Activated naive CD4-positive, alpha-beta T cell treated with anti-CD3 and anti-CD28 coated beads, Interleukin-2, amount 10 ng/mL, durations not matched to agents 7 days and 5 days (primary cell): Measurements from ENCODE around the gene TEX2.

Source experiments
- CTCF ChIA-PET: fragments of 350-600 bp; sonication (Branson Sonifier 250); formaldehyde crosslinking; loops from one replicate; lab custom pipeline; 2021; ENCODE audit warnings: antibody characterized with exemption; lab: Charles Lee
- DNase-seq: peaks from one replicate; pipeline ENCODE4 v3.0.0-alpha.2; 2020
- H3K27ac Mint-ChIP-seq: one replicate; pipeline ENCODE4 v1.8.0; 2021; ENCODE audit warnings: mild to moderate bottlenecking, moderate library complexity, mixed read lengths
- H3K27me3 Mint-ChIP-seq: one replicate; pipeline ENCODE4 v1.8.0; 2021; ENCODE audit warnings: mild to moderate bottlenecking, mixed read lengths
- H3K36me3 Mint-ChIP-seq: one replicate; pipeline ENCODE4 v1.8.0; 2021; ENCODE audit warnings: mixed read lengths
- H3K4me1 Mint-ChIP-seq: one replicate; pipeline ENCODE4 v1.8.0; 2021; ENCODE audit warnings: mixed read lengths
- H3K4me3 Mint-ChIP-seq: one replicate; pipeline ENCODE4 v1.8.0; 2021; ENCODE audit warnings: mild to moderate bottlenecking, moderate library complexity, mixed read lengths
- H3K9me3 Mint-ChIP-seq: one replicate; pipeline ENCODE4 v1.8.0; 2021; ENCODE audit warnings: mixed read lengths

TEX2 gene

GRCh38 chr17:64256913-64257807 is 5.9 kb downstream of the TEX2 start:
- H3K4me3 Mint-ChIP-seq = no peak overlapping the region

GRCh38 chr17:64255764-64256163 is 7.3 kb downstream of the TEX2 start:
- H3K4me1 Mint-ChIP-seq = peaks cover 4% of the 10 kb centered on the region
- CTCF ChIA-PET = no interaction called here
- H3K27me3 Mint-ChIP-seq = no peaks in the 10 kb centered on the region
- no peak overlapping the region for H3K27ac Mint-ChIP-seq
- DNase-seq = no peak
- no peaks in the 10 kb centered on the region for H3K36me3 Mint-ChIP-seq
- no peak overlapping the region for H3K4me3 Mint-ChIP-seq
- H3K9me3 Mint-ChIP-seq = no peaks in the 10 kb centered on the region

More at GRCh38 chr17:64256913-64257807, 5.9 kb downstream of the TEX2 start:
- Mint-ChIP-seq H3K36me3 (peaks cover 1% of the 10 kb centered on the region), H3K27ac (no peak overlapping the region), H3K4me1 (peaks cover 17% of the 10 kb centered on the region), H3K9me3 (no peaks in the 10 kb centered on the region), H3K27me3 (no peaks in the 10 kb centered on the region)
- CTCF ChIA-PET = no interaction called here
- no peak for DNase-seq

DNA sequence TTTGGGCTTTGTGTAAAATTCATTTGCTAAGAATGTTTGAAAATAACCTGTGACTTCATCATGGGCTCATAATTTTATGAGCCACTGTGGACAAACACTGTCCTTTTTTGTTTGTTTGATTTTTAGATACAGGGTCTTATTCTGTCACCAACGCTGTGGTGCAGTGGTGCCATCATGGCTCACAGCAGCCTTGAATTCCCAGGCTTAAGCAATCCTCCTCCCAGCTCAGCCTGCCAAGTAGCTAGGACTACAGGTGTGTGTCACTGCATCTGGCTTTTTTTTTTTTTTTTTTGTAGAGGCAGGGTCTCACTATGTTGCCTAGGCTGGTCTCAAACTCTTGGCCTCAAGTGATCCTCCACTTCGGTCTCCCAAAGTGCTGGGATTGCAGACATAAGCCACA is 8.3 kb downstream of the TEX2 start:
- H3K4me1 Mint-ChIP-seq = no peaks in the 10 kb centered on the region
- DNase-seq = no peak
- no peaks in the 10 kb centered on the region for H3K9me3 Mint-ChIP-seq
- no peak overlapping the region for H3K4me3 Mint-ChIP-seq
- H3K27ac Mint-ChIP-seq = no peak overlapping the region
- no peaks in the 10 kb centered on the region for H3K36me3 Mint-ChIP-seq
- CTCF ChIA-PET = interaction anchor here (1.4 kb wide), 1 partner anchor 18 kb away, joined by 4 read pairs; no protein-coding TSS in a partner anchor
- no peaks in the 10 kb centered on the region for H3K27me3 Mint-ChIP-seq

GRCh38 chr17:64253470-64253869 is 9.6 kb downstream of the TEX2 start:
- no peak for DNase-seq
- Mint-ChIP-seq H3K9me3 (no peaks in the 10 kb centered on the region), H3K36me3 (no peaks in the 10 kb centered on the region), H3K4me1 (no peaks in the 10 kb centered on the region), H3K27me3 (no peaks in the 10 kb centered on the region), H3K27ac (no peak overlapping the region), H3K4me3 (no peak overlapping the region)
- CTCF ChIA-PET = interaction anchor here (1.4 kb wide), 1 partner anchor 17 kb away, joined by 4 read pairs; no protein-coding TSS in a partner anchor

GRCh38 chr17:64252831-64253230 is 10.2 kb downstream of the TEX2 start:
- Mint-ChIP-seq H3K27me3 (no peaks in the 10 kb centered on the region), H3K4me1 (no peaks in the 10 kb centered on the region), H3K27ac (no peak overlapping the region), H3K9me3 (no peaks in the 10 kb centered on the region), H3K36me3 (no peaks in the 10 kb centered on the region), H3K4me3 (no peak overlapping the region)
- no peak for DNase-seq
- CTCF ChIA-PET = no interaction called here

DNA sequence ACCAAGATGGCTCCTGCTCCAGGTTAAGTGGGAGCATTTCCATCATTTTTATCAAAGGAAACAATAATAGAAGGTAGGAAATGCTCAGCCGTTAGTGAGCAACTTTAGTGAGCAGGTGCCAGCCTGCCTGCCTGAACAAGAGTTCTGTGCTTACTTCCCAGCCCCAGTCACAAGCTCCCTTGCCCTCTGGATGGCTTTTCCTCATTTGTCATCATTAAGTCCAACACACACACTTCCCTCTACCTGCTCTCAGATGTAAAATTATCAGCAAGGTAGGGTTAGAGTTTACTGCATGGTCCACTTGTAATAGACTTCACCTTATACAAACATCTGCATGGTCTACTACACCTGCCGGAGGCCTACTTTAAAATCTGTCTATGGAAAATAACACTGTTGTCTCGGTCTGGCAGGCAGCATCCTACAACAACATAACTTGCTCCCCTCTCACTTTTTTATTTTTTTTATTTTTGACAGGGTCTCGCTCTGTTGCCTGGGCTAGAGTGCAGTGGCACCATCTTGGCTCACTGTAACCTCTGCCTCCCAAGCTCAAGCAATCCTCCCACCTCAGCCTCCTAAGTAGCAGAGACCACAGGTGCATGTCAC is 12.7 kb downstream of the TEX2 start:
- CTCF ChIA-PET = no interaction called here
- Mint-ChIP-seq H3K4me1 (no peaks in the 10 kb centered on the region), H3K27me3 (no peaks in the 10 kb centered on the region), H3K36me3 (no peaks in the 10 kb centered on the region), H3K4me3 (no peak overlapping the region), H3K9me3 (no peaks in the 10 kb centered on the region), H3K27ac (no peak overlapping the region)
- DNase-seq = no peak

GRCh38 chr17:64247836-64248235 is 15.2 kb downstream of the TEX2 start:
- no peak overlapping the region for H3K27ac Mint-ChIP-seq
- H3K4me1 Mint-ChIP-seq = no peaks in the 10 kb centered on the region
- H3K9me3 Mint-ChIP-seq = no peaks in the 10 kb centered on the region
- H3K4me3 Mint-ChIP-seq = no peak overlapping the region
- H3K27me3 Mint-ChIP-seq = no peaks in the 10 kb centered on the region
- no peaks in the 10 kb centered on the region for H3K36me3 Mint-ChIP-seq
- DNase-seq = no peak
- CTCF ChIA-PET = no interaction called here

DNA sequence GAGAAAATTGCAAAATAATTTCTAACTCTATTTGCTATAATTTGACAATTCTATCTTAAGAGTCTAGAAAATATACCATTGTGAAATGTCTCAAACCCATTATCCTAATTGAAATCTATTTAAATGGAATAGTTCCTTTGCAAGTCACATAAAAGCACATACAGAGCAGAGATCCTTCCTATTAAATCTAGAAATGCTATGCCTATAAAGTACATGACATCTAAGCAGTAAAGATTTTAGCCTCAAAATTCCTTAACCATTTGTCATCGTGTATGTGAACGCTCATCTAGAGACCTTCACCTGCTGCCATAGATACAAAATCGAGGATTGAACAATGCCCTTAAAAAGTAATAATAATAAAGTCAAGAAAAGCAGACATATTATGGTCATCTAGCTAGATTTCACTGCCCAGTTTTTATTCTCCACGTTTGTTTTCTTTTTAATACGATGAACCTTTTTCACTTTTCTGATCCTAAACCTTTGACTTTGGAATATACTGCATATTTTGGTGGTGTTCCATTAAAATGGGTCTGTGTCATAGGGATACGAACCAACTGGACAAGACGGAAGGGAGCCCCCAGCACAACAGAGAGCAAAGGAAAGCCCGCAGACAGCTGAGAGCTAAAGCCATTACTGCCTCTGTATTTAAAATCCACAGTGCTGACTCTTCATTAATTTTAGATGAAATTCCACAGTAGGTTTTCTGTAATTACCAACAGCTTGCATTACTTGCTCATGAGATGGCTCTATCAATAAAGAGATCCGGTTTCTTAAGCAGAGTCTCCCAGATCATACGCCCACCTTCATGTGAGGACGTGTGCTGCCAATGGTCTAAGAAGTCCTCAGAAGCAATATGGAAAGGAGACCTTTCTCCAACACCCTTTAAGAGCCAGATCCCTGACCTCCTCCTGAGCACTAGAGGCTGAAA is 17.6 kb downstream of the TEX2 start:
- no peak overlapping the region for H3K27ac Mint-ChIP-seq

DNA sequence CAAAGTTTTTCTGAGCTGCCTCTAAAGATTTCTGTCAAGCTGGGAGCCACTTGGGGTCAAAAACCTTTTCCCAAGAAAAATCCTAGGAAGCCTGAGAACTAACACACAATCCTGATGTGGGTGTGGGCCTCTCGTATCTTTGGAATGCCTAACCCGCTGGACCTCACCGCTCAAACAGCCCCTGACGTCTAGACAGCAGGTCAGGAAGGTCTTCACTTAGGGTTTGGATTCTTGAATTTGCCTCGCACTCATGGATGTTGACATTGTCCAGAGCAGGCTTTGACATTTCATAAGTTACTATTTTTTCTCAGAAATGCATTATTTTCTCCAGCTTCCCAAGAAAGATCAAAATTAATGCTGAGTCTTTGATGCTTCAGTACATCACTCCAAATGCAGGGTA is 18.9 kb downstream of the TEX2 start:
- CTCF ChIA-PET = no interaction called here
- H3K36me3 Mint-ChIP-seq = no peaks in the 10 kb centered on the region

More for the DNA sequence above, 17.6 kb downstream of the TEX2 start:
- no peaks in the 10 kb centered on the region for H3K36me3 Mint-ChIP-seq
- CTCF ChIA-PET = interaction anchor here (0.6 kb wide), 1 partner anchor 176 kb away, joined by 3 read pairs; no protein-coding TSS in a partner anchor
- no peaks in the 10 kb centered on the region for H3K4me1 Mint-ChIP-seq
- no peaks in the 10 kb centered on the region for H3K9me3 Mint-ChIP-seq
- no peaks in the 10 kb centered on the region for H3K27me3 Mint-ChIP-seq
- no peak for DNase-seq
- no peak overlapping the region for H3K4me3 Mint-ChIP-seq

DNA sequence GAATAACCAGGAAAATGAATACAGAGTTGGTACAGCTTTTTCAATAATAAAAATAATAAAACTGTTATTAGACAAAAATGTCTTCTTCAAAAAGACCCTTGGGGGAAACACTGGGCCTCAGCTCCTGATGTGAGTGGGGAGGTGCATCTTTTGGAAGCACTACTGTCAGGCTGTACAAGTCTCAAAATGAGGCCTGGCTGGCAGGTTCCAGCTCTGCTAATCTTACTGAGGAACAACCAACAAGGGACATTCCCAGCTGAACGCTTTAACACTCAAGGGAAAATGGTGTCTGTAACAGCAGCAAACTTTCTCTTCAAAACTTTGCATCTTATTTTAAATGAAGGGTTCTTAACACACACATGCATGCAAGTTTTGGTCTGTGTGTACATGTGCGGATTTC is 19.7 kb downstream of the TEX2 start:
- Mint-ChIP-seq H3K9me3 (no peaks in the 10 kb centered on the region), H3K4me3 (no peak overlapping the region), H3K27me3 (no peaks in the 10 kb centered on the region), H3K36me3 (no peaks in the 10 kb centered on the region), H3K4me1 (peaks cover 4% of the 10 kb centered on the region), H3K27ac (no peak overlapping the region)
- CTCF ChIA-PET = no interaction called here
- DNase-seq = no peak

More for the DNA sequence above, 18.9 kb downstream of the TEX2 start:
- H3K4me3 Mint-ChIP-seq = no peak overlapping the region
- H3K27ac Mint-ChIP-seq = no peak overlapping the region
- DNase-seq = no peak
- no peaks in the 10 kb centered on the region for H3K9me3 Mint-ChIP-seq
- no peaks in the 10 kb centered on the region for H3K4me1 Mint-ChIP-seq
- no peaks in the 10 kb centered on the region for H3K27me3 Mint-ChIP-seq

DNA sequence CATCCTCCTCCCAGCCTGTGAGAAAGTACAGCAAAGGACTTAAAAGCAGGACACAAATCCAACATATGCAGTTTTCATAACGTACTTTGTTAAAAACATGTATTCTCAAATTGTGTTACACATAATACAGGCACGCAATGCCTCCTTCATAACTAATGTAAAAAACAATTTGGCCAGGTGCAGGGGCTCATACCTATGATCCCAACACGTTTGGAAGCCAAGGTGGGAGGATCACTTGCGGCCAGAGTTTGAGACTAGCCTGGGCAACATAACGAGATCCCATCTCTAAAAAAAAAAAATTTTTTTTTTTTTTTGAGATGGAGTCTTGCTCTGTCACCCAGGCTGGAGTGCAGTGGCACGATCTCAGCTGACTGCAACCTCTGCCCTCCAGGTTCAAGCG is 20.4 kb downstream of the TEX2 start:
- no peak overlapping the region for H3K4me3 Mint-ChIP-seq
- H3K9me3 Mint-ChIP-seq = no peaks in the 10 kb centered on the region
- H3K36me3 Mint-ChIP-seq = no peaks in the 10 kb centered on the region
- CTCF ChIA-PET = no interaction called here
- no peaks in the 10 kb centered on the region for H3K27me3 Mint-ChIP-seq
- no peak for DNase-seq
- H3K27ac Mint-ChIP-seq = no peak overlapping the region
- H3K4me1 Mint-ChIP-seq = peaks cover 5% of the 10 kb centered on the region

DNA sequence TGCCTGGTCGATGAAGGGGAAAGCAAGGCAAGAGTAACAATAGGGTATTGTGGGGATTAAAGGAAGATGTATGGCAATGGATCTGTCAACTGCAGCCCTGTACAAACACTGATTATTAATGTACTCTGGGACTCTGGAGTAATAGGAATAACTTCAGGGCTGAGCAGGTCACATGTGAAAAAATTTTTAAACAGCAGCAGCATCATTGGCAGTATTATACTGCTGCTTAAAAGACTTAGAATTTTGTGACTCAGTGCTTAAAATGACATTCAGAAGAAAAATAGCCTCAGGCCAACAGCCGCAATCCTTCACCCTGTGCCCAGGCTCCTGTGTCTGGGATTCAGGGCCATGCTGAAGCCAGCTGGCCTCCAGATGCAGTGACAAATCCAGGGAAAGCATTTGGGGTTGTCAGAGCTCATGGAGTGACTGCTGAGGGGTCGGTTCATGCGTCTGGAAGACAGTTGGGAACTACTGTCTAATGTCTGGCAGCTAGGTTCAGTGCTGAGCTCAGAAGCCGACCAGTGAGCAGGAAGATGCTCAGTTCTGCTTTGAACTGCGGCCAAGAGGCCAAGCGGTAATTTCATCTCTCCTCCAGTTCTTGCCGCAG is 22.2 kb downstream of the TEX2 start:
- H3K4me3 Mint-ChIP-seq = no peak overlapping the region
- H3K36me3 Mint-ChIP-seq = no peaks in the 10 kb centered on the region
- H3K4me1 Mint-ChIP-seq = peaks cover 5% of the 10 kb centered on the region
- no peaks in the 10 kb centered on the region for H3K27me3 Mint-ChIP-seq
- CTCF ChIA-PET = no interaction called here
- H3K9me3 Mint-ChIP-seq = no peaks in the 10 kb centered on the region
- H3K27ac Mint-ChIP-seq = no peak overlapping the region
- DNase-seq = no peak

GRCh38 chr17:64240261-64240740 is 22.8 kb downstream of the TEX2 start:
- peaks cover 5% of the 10 kb centered on the region for H3K4me1 Mint-ChIP-seq
- no peak overlapping the region for H3K4me3 Mint-ChIP-seq
- CTCF ChIA-PET = interaction anchor here (1.6 kb wide), 1 partner anchor 11 kb away, joined by 4 read pairs; no protein-coding TSS in a partner anchor
- DNase-seq = no peak
- H3K9me3 Mint-ChIP-seq = no peaks in the 10 kb centered on the region
- no peaks in the 10 kb centered on the region for H3K27me3 Mint-ChIP-seq
- no peaks in the 10 kb centered on the region for H3K36me3 Mint-ChIP-seq
- no peak overlapping the region for H3K27ac Mint-ChIP-seq
